ENCODE measurements around the gene ERC1.
"Not testable (repeated sequence)": the region's sequence is repeated elsewhere in the genome, so short reads cannot be mapped to it uniquely, and the experiment has no call there.

The ERC1 gene

GRCh38 chr12:1189163-1189562 lies 198.1 kb downstream of the ERC1 start:
- DNase-seq (ENCODE audit: low read depth): peak; percentile 83

GRCh38 chr12:1195513-1195912 lies 204.5 kb downstream of the ERC1 start:
- DNase-seq (ENCODE audit: low read depth): no peak

- peak; percentile 57 for DNase-seq (ENCODE audit: low read depth)
Observed at GRCh38 chr12:1197264-1198018, 206.4 kb downstream of the ERC1 start.

- not testable (repeated sequence) for DNase-seq (ENCODE audit: low read depth)
Observed at GRCh38 chr12:1198854-1199253, 207.8 kb downstream of the ERC1 start.

- DNase-seq (ENCODE audit: low read depth): no peak
Observed at GRCh38 chr12:1199700-1200099, 208.7 kb downstream of the ERC1 start.

- DNase-seq (ENCODE audit: low read depth): no peak
Observed at GRCh38 chr12:1201030-1201429, 210.0 kb downstream of the ERC1 start.

GRCh38 chr12:1201886-1202285 lies 210.9 kb downstream of the ERC1 start:
- no peak for DNase-seq (ENCODE audit: low read depth)

GRCh38 chr12:1203735-1204019 lies 212.7 kb downstream of the ERC1 start:
- DNase-seq (ENCODE audit: low read depth): no peak

GRCh38 chr12:1204581-1205121 lies 213.6 kb downstream of the ERC1 start:
- peak; percentile 23 for DNase-seq (ENCODE audit: low read depth)

- DNase-seq (ENCODE audit: low read depth): peak; percentile 52
Observed at GRCh38 chr12:1205512-1206060, 214.6 kb downstream of the ERC1 start.

- DNase-seq (ENCODE audit: low read depth): no peak
Observed at GRCh38 chr12:1206118-1206734, 215.2 kb downstream of the ERC1 start.

- DNase-seq (ENCODE audit: low read depth): no peak
Observed at GRCh38 chr12:1207276-1207675, 216.3 kb downstream of the ERC1 start.

GRCh38 chr12:1208719-1209118 lies 217.7 kb downstream of the ERC1 start:
- not testable (repeated sequence) for DNase-seq (ENCODE audit: low read depth)

GRCh38 chr12:1212526-1212925 lies 221.5 kb downstream of the ERC1 start:
- no peak for DNase-seq (ENCODE audit: low read depth)

- DNase-seq (ENCODE audit: low read depth): no peak
Observed at GRCh38 chr12:1213205-1213604, 222.2 kb downstream of the ERC1 start.

- no peak for DNase-seq (ENCODE audit: low read depth)
Observed at GRCh38 chr12:1213618-1214205, 222.7 kb downstream of the ERC1 start.

GRCh38 chr12:1216560-1216959 lies 225.5 kb downstream of the ERC1 start:
- peak; percentile 25 for DNase-seq (ENCODE audit: low read depth)

GRCh38 chr12:1217191-1217949 lies 226.3 kb downstream of the ERC1 start:
- DNase-seq (ENCODE audit: low read depth): peak; percentile 89

GRCh38 chr12:1218369-1218768 lies 227.3 kb downstream of the ERC1 start:
- DNase-seq (ENCODE audit: low read depth): no peak

- DNase-seq (ENCODE audit: low read depth): no peak
Observed at GRCh38 chr12:1220127-1221092, 229.4 kb downstream of the ERC1 start.
